Effector memory CD4-positive, alpha-beta T cell (primary cell): ENCODE data around the gene UPP1.

Experiments used
- DNase-seq, 3 donors: peaks; one replicate each; pipeline ENCODE4 v3.0.0-alpha.2; 2020
- H3K27ac ChIP-seq: 2 replicates; pipeline ENCODE4 v1.7.0; 2013; ENCODE audit warnings: mild to moderate bottlenecking, low read length, moderate library complexity; ENCODE audit not compliant: insufficient read depth, poor library complexity, severe bottlenecking
- H3K27me3 ChIP-seq: replicated peaks from 2 replicates; pipeline ENCODE4 v1.7.0; 2013; ENCODE audit warnings: mild to moderate bottlenecking, low read length; ENCODE audit not compliant: insufficient read depth, control insufficient read depth, poor library complexity, severe bottlenecking
- H3K36me3 ChIP-seq: 2 replicates; pipeline ENCODE4 v1.7.0; 2013; ENCODE audit warnings: mild to moderate bottlenecking, low read length, moderate library complexity; ENCODE audit not compliant: control insufficient read depth, insufficient read depth
- H3K4me1 ChIP-seq: 2 replicates; pipeline ENCODE4 v1.7.0; 2013; ENCODE audit warnings: low read length, mild to moderate bottlenecking; ENCODE audit not compliant: control insufficient read depth, insufficient read depth, poor library complexity, severe bottlenecking
- H3K4me3 ChIP-seq: 2 replicates; pipeline ENCODE4 v1.7.0; 2013; ENCODE audit warnings: low read length, low read depth, mild to moderate bottlenecking; ENCODE audit not compliant: insufficient read depth, poor library complexity, severe bottlenecking
- H3K9me3 ChIP-seq: 2 replicates; pipeline ENCODE4 v1.7.0; 2013; ENCODE audit warnings: mild to moderate bottlenecking, low read length, moderate library complexity; ENCODE audit not compliant: control insufficient read depth

Gene UPP1

DNA sequence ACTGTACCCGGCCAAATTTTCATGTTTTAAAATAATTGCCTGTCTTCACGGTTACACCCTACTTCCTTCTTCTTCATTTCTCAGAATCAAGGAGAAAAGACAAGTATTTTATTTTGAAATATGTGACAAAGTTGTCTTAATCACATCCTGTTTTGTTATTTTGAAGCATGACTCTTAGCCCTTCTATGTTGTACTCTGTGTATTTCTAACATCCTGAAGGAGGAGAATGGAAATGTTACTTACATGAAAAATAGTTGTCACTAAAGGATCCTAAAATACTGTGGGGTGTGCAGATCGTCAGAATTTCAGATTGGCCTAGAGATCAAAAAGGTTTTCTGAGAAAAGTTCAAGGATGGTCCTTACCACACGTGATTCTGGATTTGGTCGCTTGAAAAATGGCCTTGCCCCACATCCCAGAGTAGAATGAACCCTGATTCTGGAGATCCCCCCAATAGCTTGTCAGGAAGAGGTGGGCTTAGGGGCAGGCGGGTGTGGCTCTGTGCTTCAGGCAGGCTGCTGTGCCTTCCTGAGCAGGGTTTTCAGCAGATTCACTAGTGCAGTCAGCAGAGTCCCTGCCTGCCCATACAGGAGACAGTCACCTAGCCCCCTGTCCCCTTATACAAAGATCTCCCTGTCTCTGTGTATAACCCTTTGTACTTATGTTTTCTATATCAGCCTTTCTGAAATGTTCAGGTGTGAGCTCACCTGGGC lies 8.6 kb downstream of the UPP1 start:
- no peak for DNase-seq
- Histone ChIP-seq H3K4me1 (peaks cover 51% of the 10 kb centered on the region), H3K27ac (peak overlapping the region; percentile 61), H3K27me3 (no peaks in the 10 kb centered on the region), H3K4me3 (peak overlapping the region; percentile 30), H3K36me3 (peaks cover 57% of the 10 kb centered on the region), H3K9me3 (no peaks in the 10 kb centered on the region)

DNA sequence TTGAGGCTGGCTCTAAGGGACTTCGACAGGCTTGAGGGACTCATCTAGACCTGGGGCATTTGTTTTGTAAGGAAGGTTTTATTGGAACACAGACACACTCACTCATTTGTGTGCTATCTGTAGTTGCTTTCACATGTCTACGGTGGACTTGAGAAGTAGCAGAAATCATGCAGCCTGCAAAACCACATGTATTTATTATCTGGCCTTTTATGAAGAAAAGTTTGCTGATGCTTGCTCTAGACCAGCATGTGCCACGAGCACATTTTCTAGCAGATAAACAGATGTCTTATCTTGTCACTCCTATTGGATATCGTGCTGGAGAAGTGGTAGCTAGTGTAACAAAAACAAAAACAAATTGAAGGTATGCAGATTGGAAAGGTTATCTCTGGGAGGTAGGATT lies 9.8 kb downstream of the UPP1 start:
- Histone ChIP-seq H3K9me3 (no peaks in the 10 kb centered on the region), H3K4me1 (peaks cover 51% of the 10 kb centered on the region), H3K4me3 (no peak overlapping the region), H3K36me3 (peaks cover 57% of the 10 kb centered on the region), H3K27ac (peak overlapping the region; percentile 61), H3K27me3 (no peaks in the 10 kb centered on the region)
- no peak for DNase-seq

DNA sequence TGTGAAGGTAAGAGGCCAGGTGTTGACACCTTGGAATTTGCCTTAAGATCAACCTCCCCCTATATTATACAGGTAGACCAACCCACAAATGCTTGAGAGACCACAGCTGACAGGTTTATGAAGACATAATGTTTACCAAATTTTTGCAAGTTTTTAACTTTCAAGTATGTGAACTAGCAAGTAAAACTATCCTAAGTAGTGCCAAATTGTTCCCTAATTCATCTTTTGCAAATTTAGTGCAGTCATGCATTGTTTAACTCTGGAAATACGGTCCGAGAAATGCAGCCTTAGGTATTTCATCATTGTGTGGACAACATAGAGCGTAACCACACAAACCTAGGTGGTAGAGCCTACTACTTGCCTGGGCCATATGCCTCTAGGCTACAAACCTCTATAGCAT lies 10.7 kb downstream of the UPP1 start:
- no peaks in the 10 kb centered on the region for H3K27me3 ChIP-seq
- no peak overlapping the region for H3K4me3 ChIP-seq
- peaks cover 56% of the 10 kb centered on the region for H3K36me3 ChIP-seq
- H3K4me1 ChIP-seq = peaks cover 51% of the 10 kb centered on the region
- no peaks in the 10 kb centered on the region for H3K9me3 ChIP-seq
- peak overlapping the region; percentile 22 for H3K27ac ChIP-seq
- no peak for DNase-seq

DNA sequence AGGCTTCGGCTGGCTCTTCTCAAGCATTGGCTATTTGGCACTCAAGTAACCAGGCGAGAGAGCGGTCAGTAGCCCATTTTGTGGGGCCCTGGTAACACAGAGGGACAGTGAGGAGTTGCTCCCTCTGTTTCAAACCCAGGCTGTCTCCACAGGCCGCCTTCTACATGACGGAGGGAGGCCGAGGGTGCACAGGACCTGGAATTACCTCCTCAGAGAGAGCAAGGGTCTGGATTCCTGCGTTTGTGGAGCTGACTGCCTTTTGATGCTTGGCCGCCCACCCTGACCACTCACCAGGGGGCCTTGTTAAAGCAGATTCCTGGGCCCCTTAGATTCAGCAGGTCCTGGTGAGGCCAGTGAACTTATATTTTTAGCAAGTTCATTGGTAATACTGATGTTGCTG lies 12.3 kb downstream of the UPP1 start:
- H3K27me3 ChIP-seq = no peaks in the 10 kb centered on the region
- no peak overlapping the region for H3K4me3 ChIP-seq
- peaks cover 62% of the 10 kb centered on the region for H3K36me3 ChIP-seq
- no peak overlapping the region for H3K27ac ChIP-seq
- H3K4me1 ChIP-seq = peaks cover 37% of the 10 kb centered on the region
- no peak for DNase-seq
- H3K9me3 ChIP-seq = no peaks in the 10 kb centered on the region

DNA sequence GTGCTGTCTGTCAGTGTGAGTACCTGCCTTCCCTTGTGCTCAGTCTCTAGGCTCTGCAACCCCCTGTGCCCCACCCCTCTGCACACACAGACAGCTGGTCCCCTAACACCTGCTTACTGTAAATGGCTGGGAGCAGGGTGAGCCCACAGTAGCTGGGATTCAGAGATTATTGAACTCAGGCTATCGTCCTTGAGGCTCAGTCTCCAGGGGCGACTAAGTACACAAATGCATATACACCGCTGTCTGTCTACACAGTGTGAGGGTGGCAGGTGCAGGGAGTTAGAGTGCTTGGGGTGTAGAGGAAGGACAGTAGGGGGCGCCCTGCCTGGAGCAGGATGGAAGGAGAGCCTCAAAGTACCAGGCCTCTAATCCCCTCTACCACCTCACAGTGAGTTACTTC lies 12.9 kb downstream of the UPP1 start:
- Histone ChIP-seq H3K9me3 (no peaks in the 10 kb centered on the region), H3K36me3 (peaks cover 68% of the 10 kb centered on the region), H3K4me1 (peaks cover 31% of the 10 kb centered on the region), H3K27me3 (no peaks in the 10 kb centered on the region), H3K4me3 (no peak overlapping the region), H3K27ac (no peak overlapping the region)
- DNase-seq = no peak

DNA sequence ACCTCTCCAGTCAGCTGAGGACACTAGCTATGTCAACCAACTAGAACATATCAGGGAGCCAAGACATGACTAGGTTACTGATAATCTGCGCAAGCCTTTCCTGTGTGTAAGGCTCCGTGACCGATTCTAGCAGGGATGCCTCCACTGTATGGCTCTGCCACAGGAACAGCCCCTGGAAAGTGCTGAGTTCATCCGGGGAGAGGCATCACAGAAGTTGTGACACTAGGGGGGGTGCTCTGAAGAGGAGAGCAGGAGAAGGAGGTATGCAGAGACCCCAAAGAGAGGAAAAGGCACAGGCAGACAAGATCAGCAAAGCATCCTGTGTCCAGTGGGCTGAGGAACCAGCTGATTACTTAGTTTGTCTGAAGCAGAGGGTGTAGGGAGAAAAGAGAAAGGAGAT lies 13.5 kb downstream of the UPP1 start:
- Histone ChIP-seq H3K27ac (no peak overlapping the region), H3K27me3 (no peaks in the 10 kb centered on the region), H3K4me3 (no peak overlapping the region), H3K4me1 (peaks cover 26% of the 10 kb centered on the region), H3K9me3 (no peaks in the 10 kb centered on the region), H3K36me3 (peaks cover 73% of the 10 kb centered on the region)
- DNase-seq = no peak

DNA sequence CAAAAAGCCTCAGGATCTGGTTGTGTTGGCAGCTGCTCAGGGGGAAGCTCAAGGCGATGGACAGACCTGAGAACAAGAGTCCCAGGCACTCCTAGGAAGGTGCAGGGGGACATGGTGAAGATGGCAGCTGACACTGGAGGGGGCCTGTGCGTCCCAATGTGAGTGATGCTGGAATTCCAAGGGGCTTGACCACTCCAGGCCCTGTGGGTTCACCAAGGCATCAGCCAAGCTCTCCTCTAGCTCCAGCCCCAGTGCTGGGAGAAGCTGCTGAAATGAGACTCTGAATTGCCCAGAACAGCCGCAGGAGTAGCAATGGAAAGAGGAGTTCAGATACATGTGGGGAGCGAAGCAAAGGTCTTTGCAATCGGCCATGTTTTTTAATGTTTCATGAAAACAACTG lies 16.0 kb downstream of the UPP1 start:
- Histone ChIP-seq H3K27ac (no peak overlapping the region), H3K4me3 (no peak overlapping the region), H3K4me1 (peaks cover 9% of the 10 kb centered on the region), H3K27me3 (no peaks in the 10 kb centered on the region), H3K36me3 (peaks cover 83% of the 10 kb centered on the region), H3K9me3 (no peaks in the 10 kb centered on the region)
- no peak for DNase-seq

DNA sequence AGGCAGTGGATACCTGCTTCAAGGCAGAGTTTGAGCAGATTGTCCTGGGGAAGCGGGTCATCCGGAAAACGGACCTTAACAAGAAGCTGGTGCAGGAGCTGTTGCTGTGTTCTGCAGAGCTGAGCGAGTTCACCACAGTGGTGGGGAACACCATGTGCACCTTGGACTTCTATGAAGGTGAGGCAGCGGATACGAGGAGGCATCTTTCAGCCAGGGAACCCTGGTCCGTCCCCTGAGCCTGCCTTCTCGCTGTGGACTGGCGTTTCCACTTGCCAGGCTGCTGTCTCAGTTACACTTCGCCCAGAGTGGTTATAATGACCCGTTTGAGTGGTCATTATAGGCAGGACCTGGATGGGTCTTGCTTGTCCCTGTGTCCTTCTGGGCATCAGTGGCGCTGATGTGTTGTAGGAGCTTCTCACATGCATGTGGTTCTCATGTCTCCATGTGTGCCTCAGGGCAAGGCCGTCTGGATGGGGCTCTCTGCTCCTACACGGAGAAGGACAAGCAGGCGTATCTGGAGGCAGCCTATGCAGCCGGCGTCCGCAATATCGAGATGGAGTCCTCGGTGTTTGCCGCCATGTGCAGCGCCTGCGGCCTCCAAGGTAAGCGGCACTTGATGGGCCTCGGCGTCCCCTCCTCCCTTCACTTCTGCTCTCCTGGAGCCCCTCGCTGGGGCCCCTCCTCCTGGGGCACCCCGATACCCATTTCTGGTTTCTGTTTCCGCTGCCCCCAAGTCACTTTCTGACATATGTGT lies 18.0 kb downstream of the UPP1 start:
- Histone ChIP-seq H3K36me3 (peaks cover 68% of the 10 kb centered on the region), H3K4me1 (peaks cover 9% of the 10 kb centered on the region), H3K9me3 (no peaks in the 10 kb centered on the region), H3K27me3 (no peaks in the 10 kb centered on the region), H3K4me3 (no peak overlapping the region), H3K27ac (no peak overlapping the region)
- DNase-seq = no peak

DNA sequence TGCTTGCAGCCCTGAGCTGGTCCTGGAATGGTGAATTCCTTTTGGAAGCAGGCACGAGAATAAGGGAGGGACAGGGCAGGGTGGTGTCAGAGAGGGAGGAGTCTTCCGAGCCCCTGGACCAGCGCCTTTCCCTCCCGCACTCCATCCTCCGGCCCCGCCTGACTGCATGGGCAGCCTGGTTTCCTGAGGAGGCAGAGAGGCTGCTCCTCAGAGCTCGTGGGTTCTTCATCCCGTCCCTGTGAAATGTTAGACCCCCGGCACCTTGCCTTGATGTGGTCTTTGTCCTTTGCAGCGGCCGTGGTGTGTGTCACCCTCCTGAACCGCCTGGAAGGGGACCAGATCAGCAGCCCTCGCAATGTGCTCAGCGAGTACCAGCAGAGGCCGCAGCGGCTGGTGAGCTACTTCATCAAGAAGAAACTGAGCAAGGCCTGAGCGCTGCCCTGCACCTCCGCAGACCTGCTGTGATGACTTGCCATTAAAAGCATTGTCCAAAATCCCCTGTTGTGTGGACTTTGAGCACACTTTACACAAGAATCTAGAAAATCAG lies 18.9 kb downstream of the UPP1 start:
- Histone ChIP-seq H3K4me1 (peaks cover 9% of the 10 kb centered on the region), H3K27ac (no peak overlapping the region), H3K27me3 (no peaks in the 10 kb centered on the region), H3K4me3 (no peak overlapping the region), H3K9me3 (no peaks in the 10 kb centered on the region), H3K36me3 (peaks cover 59% of the 10 kb centered on the region)
- no peak for DNase-seq
